HepG2 (cell line): Measurements from ENCODE around the gene SAPCD1. TPM values are rescaled to one million over a fixed set of nuclear protein-coding genes. Genes with fewer than 3 reads are reported as not detected.

Experiments used
- ASH2L ChIP-seq: fragments of 300-600, 200-600 bp; sonication (generic); IDR thresholded peaks from 2 replicates; pipeline ENCODE4 v1.7.0; 2017; ENCODE audit warnings: low read depth, mild to moderate bottlenecking, moderate library complexity, mixed read lengths, low read length; ENCODE audit not compliant: insufficient read length
- BCL3 ChIP-seq: sonication (generic); formaldehyde crosslinking; IDR thresholded peaks from 2 replicates; pipeline ENCODE4 v1.5.1; 2020; ENCODE audit warnings: mild to moderate bottlenecking, missing genetic modification reagents, moderate library complexity
- CREBL2 ChIP-seq: sonication (generic); formaldehyde crosslinking; IDR thresholded peaks from 2 replicates; pipeline ENCODE4 v1.8.1; 2023; ENCODE audit warnings: missing genetic modification reagents, mild to moderate bottlenecking, borderline replicate concordance
- FLYWCH1 ChIP-seq: sonication (generic); formaldehyde crosslinking; IDR thresholded peaks from 2 replicates; pipeline ENCODE4 v1.8.1; 2023; ENCODE audit warnings: mild to moderate bottlenecking, missing genetic modification reagents
- HNF1A ChIP-seq, 2 experiments: sonication (generic) in 1 of 2; formaldehyde crosslinking in 1 of 2; IDR thresholded peaks; 2 replicates each; pipeline versions ENCODE4 v1.4.0 to v1.6.1; 2016 to 2020; ENCODE audit warnings: borderline replicate concordance in 1 of 2, low read depth in 1 of 2, mild to moderate bottlenecking in 1 of 2, missing genetic modification reagents in 1 of 2
- IRX3 ChIP-seq: sonication (generic); formaldehyde crosslinking; IDR thresholded peaks from 2 replicates; pipeline ENCODE4 v1.8.1; 2023; ENCODE audit warnings: mild to moderate bottlenecking, low read depth, missing genetic modification reagents, borderline replicate concordance
- MATR3 ChIP-seq: sonication (generic); formaldehyde crosslinking; IDR thresholded peaks from 2 replicates; pipeline ENCODE4 v1.4.0; 2020; ENCODE audit warnings: missing genetic modification reagents
- MED1 ChIP-seq: sonication (generic); formaldehyde crosslinking; IDR thresholded peaks from 2 replicates; pipeline ENCODE4 v1.4.0; 2020; ENCODE audit warnings: missing genetic modification reagents
- NFRKB ChIP-seq: fragments of 450-650 bp; IDR thresholded peaks from 2 replicates; pipeline ENCODE4 v1.6.1; 2017
- NR3C1 ChIP-seq: sonication (generic); formaldehyde crosslinking; IDR thresholded peaks from 2 replicates; pipeline ENCODE4 v1.4.0; 2020; ENCODE audit warnings: missing genetic modification reagents
- RNF2 ChIP-seq: fragments of 450-650 bp; conservative IDR thresholded peaks from 2 replicates; pipeline ENCODE4 v1.6.1; 2016; ENCODE audit warnings: low read depth
- SMYD3 ChIP-seq: sonication (generic); formaldehyde crosslinking; IDR thresholded peaks from 2 replicates; pipeline ENCODE4 v1.8.1; 2023; ENCODE audit warnings: mild to moderate bottlenecking, missing genetic modification reagents
- SSRP1 ChIP-seq: IDR thresholded peaks from 2 replicates; pipeline ENCODE4 v1.6.1; 2016; ENCODE audit warnings: control low read depth
- THAP11 ChIP-seq: IDR thresholded peaks from 2 replicates; pipeline ENCODE4 v1.6.1; 2016; ENCODE audit warnings: missing biosample characterization, missing genetic modification reagents
- UBTF ChIP-seq: sonication (generic); formaldehyde crosslinking; IDR thresholded peaks from 2 replicates; pipeline ENCODE4 v1.4.0; 2020; ENCODE audit warnings: mild to moderate bottlenecking, missing genetic modification reagents
- XRCC5 ChIP-seq: fragments of 200-400 bp; formaldehyde crosslinking; optimal IDR thresholded peaks from 2 replicates; pipeline ENCODE3; 2017; ENCODE audit warnings: mild to moderate bottlenecking, low read length
- ZFP36 ChIP-seq: fragments of 150-350 bp; IDR thresholded peaks from 2 replicates; pipeline ENCODE4 v1.6.1; 2018; ENCODE audit warnings: borderline replicate concordance, low read length, low read depth; ENCODE audit not compliant: partially characterized antibody
- ZKSCAN5 ChIP-seq: sonication (generic); formaldehyde crosslinking; IDR thresholded peaks from 2 replicates; pipeline ENCODE4 v1.5.1; 2020; ENCODE audit warnings: mild to moderate bottlenecking, missing genetic modification reagents
- ZMYM3 ChIP-seq: sonication (generic); formaldehyde crosslinking; IDR thresholded peaks from 2 replicates; pipeline ENCODE4 v1.5.1; 2020; ENCODE audit warnings: mild to moderate bottlenecking, missing genetic modification reagents
- ZNF207 ChIP-seq: fragments of 450-650 bp; IDR thresholded peaks from 2 replicates; pipeline ENCODE4 v1.6.1; 2016; ENCODE audit warnings: antibody characterized with exemption, borderline replicate concordance
- ZNF232 ChIP-seq: sonication (generic); formaldehyde crosslinking; IDR thresholded peaks from 2 replicates; pipeline ENCODE4 v1.4.0; 2020; ENCODE audit warnings: missing genetic modification reagents, borderline replicate concordance
- ZNF562 ChIP-seq: sonication (generic); formaldehyde crosslinking; IDR thresholded peaks from 2 replicates; pipeline ENCODE4 v1.8.0; 2022; ENCODE audit warnings: missing genetic modification reagents, borderline replicate concordance
- ZNF674 ChIP-seq: sonication (generic); formaldehyde crosslinking; IDR thresholded peaks from 2 replicates; pipeline ENCODE4 v1.5.0; 2020; ENCODE audit warnings: low read depth, mild to moderate bottlenecking, missing genetic modification reagents
- ZNF709 ChIP-seq: sonication (generic); formaldehyde crosslinking; IDR thresholded peaks from 2 replicates; pipeline ENCODE4 v1.5.0; 2020; ENCODE audit warnings: mild to moderate bottlenecking, missing genetic modification reagents
- polyA plus RNA-seq, 8 experiments: library from polyadenylated mRNA; depleted of rRNA in 3 of 8; stranded (reverse) in 7 of 8; unstranded in 1 of 8; fragments of >200 nt; fragmentation: Illumina TruSeq in 4 of 8; extraction: Trizol in 4 of 8; gene quantifications; 2 replicates each; pipeline versions ENCODE4 v1.2.1 to v1.2.3, GENCODE V29; 2011 to 2016; ENCODE audit warnings: low read depth in 4 of 8, missing spikeins in 1 of 8, mixed read lengths in 1 of 8; ENCODE audit not compliant: insufficient read depth in 1 of 8
- total RNA-seq, 5 experiments: library from RNA; depleted of rRNA; stranded (reverse); fragments of >200 nt; fragmentation: Illumina TruSeq; extraction: Trizol; gene quantifications; 2 replicates each; pipeline ENCODE4 v1.2.3, GENCODE V29; 2016; ENCODE audit warnings: low read depth in 1 of 5

Gene SAPCD1
- total and polyA plus RNA-seq, 2 of the 13 experiments (the other 11 are each of a cell fraction or from before 2014, with no cell fraction given): 2.5 to 3.9 TPM

- TF ChIP-seq NR3C1 (no peak), IRX3 (no peak), ZNF232 (no peak; the same call in 1 of the 2 replicates), ZNF207 (no peak), SSRP1 (CRISPR knock-in tag) (no peak; the same call in 1 of the 2 replicates), ZNF674 (CRISPR knock-in tag) (no peak), THAP11 (CRISPR knock-in tag) (no peak), UBTF (CRISPR knock-in tag) (peak; percentile 66), ZNF562 (CRISPR knock-in tag) (no peak), ASH2L (peak; percentile 70), ZMYM3 (CRISPR knock-in tag) (no peak; the same call in 1 of the 2 replicates), ZKSCAN5 (peak; percentile 16; the same call in 1 of the 2 replicates), SMYD3 (CRISPR knock-in tag) (no peak; the same call in 1 of the 2 replicates), HNF1A (IDR thresholded peaks at IDR 0.05; ENCODE audit: low read depth) (no peak; the same call in 1 of the 2 replicates), HNF1A (CRISPR knock-in tag; IDR thresholded peaks at IDR 0.05; ENCODE audit: borderline replicate concordance) (peak; percentile 14; the same call in 1 of the 2 replicates), CREBL2 (no peak), MED1 (peak; percentile 72), ZNF709 (0 out of 2 replicates have a peak, but pooled peaks have one; percentile 22), RNF2 (no peak), FLYWCH1 (CRISPR knock-in tag) (peak; percentile 86; the same call in 1 of the 2 replicates), ZFP36 (peak; percentile 15), NFRKB (no peak), BCL3 (CRISPR knock-in tag) (no peak; the same call in none of the 2 replicates), XRCC5 (peak; percentile 88), MATR3 (CRISPR knock-in tag) (no peak)
Observed at GRCh38 chr6:31729515-31729978, 32.9 kb upstream of the SAPCD1 start (continued).
